Mucosa of descending colon (tissue), 3 donors: ENCODE results near the gene GABRG3. TPM values are rescaled to one million over a fixed set of nuclear protein-coding genes. Genes with fewer than 3 reads are reported as not detected.

Experiments used
- ATAC-seq: fragments of 200-7000 bp; cut with Tn5 transposase; one replicate; pipeline ENCODE4 v1.9.1; 2020; ENCODE audit warnings: mild to moderate bottlenecking, moderate library complexity
- DNase-seq, 3 donors: peaks; one replicate each; pipeline ENCODE4 v3.0.0-alpha.2; 2020
- H3K36me3 ChIP-seq: fragments of 200-600 bp; one replicate; pipeline ENCODE4 v1.8.0; 2021; ENCODE audit warnings: low read depth, mild to moderate bottlenecking
- H3K4me1 ChIP-seq: fragments of 200-600 bp; one replicate; pipeline ENCODE4 v1.8.0; 2021; ENCODE audit warnings: low read depth, mild to moderate bottlenecking
- H3K4me3 ChIP-seq: fragments of 200-600 bp; one replicate; pipeline ENCODE4 v1.8.0; 2021; ENCODE audit warnings: mild to moderate bottlenecking
- H3K9me3 ChIP-seq: fragments of 200-600 bp; one replicate; pipeline ENCODE4 v1.8.0; 2021; ENCODE audit warnings: mild to moderate bottlenecking
- intact Hi-C, 2 donors: fragments of 100-400 bp; cut with DNase I in 1 of 2; cut with micrococcal nuclease in 1 of 2; formaldehyde crosslinking; loops; one replicate each; pipeline versions ENCODE4 v1.11.0 to v1.11.1; 2022; cut with DNase I, micrococcal nuclease
- total RNA-seq, 3 donors: library from RNA; stranded (reverse); fragmentation: NEBNext Ultra II Directional in 2 of 3; extraction: Animal tissue kit (Norgen Biotek cat#: 25700) in 2 of 3; gene quantifications; one replicate each; pipeline versions ENCODE4 v1.2.1 to v1.2.4, GENCODE V29; 2021 to 2023
- TF ChIP-seq, protein P1 (sequence below): fragments of 200-600 bp; IDR thresholded peaks from one replicate; pipeline ENCODE4 v1.8.0; 2022; ENCODE audit warnings: antibody characterized with exemption, mild to moderate bottlenecking
- donor health status: DM: no; HTN: no; CAD: no; lungs with moderate emphysema.
- donor health status: DM: no; HTN: no; CAD: no.
- donor health status: DM: no; HTN: yes; CAD: no.

The GABRG3 gene
- total RNA-seq, 3 donors from 2014 or later: 0.03 TPM; not detected in 2

DNA sequence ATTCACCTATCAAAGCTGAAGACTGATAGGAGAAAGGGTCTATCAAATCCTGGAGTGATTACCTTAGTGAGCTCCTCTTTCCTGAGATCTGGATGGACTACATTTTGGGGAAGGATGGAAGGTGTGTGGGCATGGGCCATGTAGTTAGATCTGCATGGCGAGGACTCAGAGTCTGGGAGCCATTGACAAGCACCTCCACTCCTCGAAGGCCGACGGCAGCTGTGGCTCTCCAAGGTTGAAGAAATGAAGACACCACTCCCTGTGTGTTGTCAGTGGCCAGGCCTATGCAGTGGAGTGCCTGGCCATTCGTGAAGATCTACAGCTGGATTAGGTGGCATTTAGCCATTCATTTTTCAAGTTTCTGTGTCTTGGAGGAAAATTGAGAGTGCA lies 509.2 kb downstream of the GABRG3 start:
- intact Hi-C loops: no loop called here
- ATAC-seq: no peak
- H3K4me3 ChIP-seq: no peak overlapping the region

DNA sequence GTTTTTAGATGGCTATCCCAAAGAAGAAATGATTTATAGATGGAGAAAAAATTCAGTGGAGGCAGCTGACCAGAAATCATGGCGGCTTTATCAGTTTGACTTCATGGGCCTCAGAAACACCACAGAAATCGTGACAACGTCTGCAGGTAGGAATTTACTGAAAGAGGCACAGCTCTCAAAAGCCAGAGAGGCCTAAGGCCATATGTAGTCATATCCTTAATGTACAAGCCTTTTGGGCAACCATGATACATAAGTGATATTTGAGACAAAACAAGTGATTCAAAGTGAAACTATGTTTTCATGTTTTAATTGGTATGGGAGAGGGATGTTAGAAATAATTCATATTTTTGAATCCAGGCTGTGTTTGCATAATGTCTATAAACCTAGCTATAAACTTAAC lies 509.7 kb downstream of the GABRG3 start:
- H3K4me1 ChIP-seq: no peaks in the 10 kb centered on the region
- ATAC-seq (no peak), DNase-seq (no peak)
- H3K4me3 ChIP-seq: no peak overlapping the region
- TF ChIP-seq, protein P1, sequence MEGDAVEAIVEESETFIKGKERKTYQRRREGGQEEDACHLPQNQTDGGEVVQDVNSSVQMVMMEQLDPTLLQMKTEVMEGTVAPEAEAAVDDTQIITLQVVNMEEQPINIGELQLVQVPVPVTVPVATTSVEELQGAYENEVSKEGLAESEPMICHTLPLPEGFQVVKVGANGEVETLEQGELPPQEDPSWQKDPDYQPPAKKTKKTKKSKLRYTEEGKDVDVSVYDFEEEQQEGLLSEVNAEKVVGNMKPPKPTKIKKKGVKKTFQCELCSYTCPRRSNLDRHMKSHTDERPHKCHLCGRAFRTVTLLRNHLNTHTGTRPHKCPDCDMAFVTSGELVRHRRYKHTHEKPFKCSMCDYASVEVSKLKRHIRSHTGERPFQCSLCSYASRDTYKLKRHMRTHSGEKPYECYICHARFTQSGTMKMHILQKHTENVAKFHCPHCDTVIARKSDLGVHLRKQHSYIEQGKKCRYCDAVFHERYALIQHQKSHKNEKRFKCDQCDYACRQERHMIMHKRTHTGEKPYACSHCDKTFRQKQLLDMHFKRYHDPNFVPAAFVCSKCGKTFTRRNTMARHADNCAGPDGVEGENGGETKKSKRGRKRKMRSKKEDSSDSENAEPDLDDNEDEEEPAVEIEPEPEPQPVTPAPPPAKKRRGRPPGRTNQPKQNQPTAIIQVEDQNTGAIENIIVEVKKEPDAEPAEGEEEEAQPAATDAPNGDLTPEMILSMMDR: no peak
- intact Hi-C loops: no loop called here
- H3K9me3 ChIP-seq: peaks cover 70% of the 10 kb centered on the region
- no peaks in the 10 kb centered on the region for H3K36me3 ChIP-seq

More for the DNA sequence above, 509.2 kb downstream of the GABRG3 start:
- H3K4me1 ChIP-seq: no peaks in the 10 kb centered on the region
- H3K9me3 ChIP-seq: peaks cover 70% of the 10 kb centered on the region
- DNase-seq: no peak
- H3K36me3 ChIP-seq: no peaks in the 10 kb centered on the region
- TF ChIP-seq, protein P1: no peak

DNA sequence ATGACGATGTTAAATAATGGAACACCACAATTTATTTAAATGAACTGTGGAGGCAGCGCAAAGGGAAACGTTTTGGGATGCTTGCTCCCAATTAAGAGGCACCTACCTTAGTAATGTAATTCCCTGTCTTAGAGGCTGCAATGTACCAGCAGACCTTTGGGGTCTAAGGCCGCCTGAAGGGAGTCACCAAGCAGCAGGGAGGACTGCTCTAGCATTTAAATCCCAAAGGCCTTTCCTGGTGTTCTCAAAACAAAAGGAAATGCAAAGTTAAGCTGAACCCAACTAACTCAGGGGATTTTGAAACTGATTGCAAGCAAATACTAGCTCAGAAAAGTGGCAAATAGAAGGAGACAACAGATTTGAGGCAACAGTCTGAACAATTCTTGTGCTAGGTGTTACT lies 510.8 kb downstream of the GABRG3 start:
- ATAC-seq (no peak), DNase-seq (no peak)
- H3K36me3 ChIP-seq: no peaks in the 10 kb centered on the region
- no peak overlapping the region for H3K4me3 ChIP-seq
- peaks cover 60% of the 10 kb centered on the region for H3K9me3 ChIP-seq
- TF ChIP-seq, protein P1: no peak
- intact Hi-C loops: no loop called here
- H3K4me1 ChIP-seq: no peaks in the 10 kb centered on the region

DNA sequence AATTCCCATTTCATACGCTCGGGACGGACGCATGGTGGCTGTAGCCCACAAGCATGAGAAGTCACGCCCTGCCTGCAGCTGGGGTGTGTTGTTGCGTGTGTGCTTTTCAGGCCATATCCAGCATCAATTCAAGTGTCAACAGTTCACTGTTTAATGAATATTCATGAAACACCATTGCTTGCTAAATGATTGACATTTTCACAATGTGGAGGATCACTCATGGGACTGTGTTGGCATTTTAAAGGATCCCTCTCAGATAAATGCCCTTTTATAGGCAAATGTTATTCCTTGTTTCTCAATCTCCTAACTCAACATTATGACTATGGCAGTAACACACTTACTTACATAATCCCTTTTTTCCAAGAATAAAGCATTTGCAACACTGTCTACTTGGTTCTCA lies 511.3 kb downstream of the GABRG3 start:
- intact Hi-C loops: no loop called here
- no peaks in the 10 kb centered on the region for H3K4me1 ChIP-seq
- peaks cover 58% of the 10 kb centered on the region for H3K9me3 ChIP-seq
- TF ChIP-seq, protein P1: no peak
- no peaks in the 10 kb centered on the region for H3K36me3 ChIP-seq
- DNase-seq: no peak
- no peak for ATAC-seq
- H3K4me3 ChIP-seq: no peak overlapping the region

DNA sequence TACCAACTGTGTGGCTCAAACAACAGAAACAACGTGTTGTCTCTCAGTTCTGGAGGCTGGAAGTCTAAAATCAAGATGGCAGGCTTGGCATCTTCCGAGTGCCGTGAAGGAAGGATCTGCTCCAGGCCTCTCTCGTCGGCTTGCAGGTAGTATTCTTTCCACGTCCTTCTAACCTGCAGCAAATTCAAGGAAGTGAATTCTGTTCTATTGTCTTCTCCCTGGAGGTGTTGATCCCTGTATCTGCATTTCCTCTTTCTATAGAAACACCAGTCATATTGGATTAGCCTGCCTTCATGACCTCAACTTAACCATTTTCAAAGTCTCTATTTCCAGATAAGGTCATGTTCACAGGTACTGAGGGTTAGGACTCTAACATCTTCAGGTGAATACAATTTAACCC lies 512.1 kb downstream of the GABRG3 start:
- Histone ChIP-seq H3K4me1 (no peaks in the 10 kb centered on the region), H3K4me3 (no peak overlapping the region), H3K36me3 (no peaks in the 10 kb centered on the region), H3K9me3 (peaks cover 62% of the 10 kb centered on the region)
- no peak for DNase-seq
- ATAC-seq: no peak
- intact Hi-C loops: no loop called here
- TF ChIP-seq, protein P1: no peak

DNA sequence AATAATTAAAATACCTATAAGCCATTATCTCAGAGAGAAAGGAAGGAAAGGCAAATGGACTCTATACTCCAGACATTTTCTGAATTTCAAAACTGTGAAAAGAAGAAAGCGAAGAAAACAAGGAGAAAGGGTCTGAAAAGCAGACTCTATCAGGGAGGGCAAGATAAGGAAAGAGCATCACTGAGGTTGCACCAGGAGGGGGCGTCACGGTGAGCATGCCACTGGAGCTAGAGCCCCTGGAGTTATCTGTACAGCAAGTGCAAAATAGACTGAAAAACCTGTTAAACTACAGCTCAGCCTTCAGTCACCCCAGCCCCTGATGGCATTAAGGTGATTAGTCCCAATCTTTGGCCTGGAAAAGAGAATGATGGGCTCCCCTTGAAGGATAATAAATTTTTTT lies 514.3 kb downstream of the GABRG3 start:
- Histone ChIP-seq H3K4me3 (no peak overlapping the region), H3K36me3 (no peaks in the 10 kb centered on the region), H3K9me3 (peaks cover 55% of the 10 kb centered on the region), H3K4me1 (no peaks in the 10 kb centered on the region)
- DNase-seq (no peak), ATAC-seq (no peak)
- TF ChIP-seq, protein P1: no peak
- intact Hi-C loops: no loop called here
